ENCODE results near the gene ZNF30.
"Not testable (repeated sequence)": the region's sequence is repeated elsewhere in the genome, so short reads cannot be mapped to it uniquely, and the experiment has no call there.

- not testable (repeated sequence) for TF ChIP-seq CTCF, POLR2A (IDR thresholded peaks at IDR 0.05)
Measured at GRCh38 chr19:34965505-34965904, 38.8 kb downstream of the ZNF30 start.
